Measurements from ENCODE around the gene GPR108. TPM values are rescaled to one million over a fixed set of nuclear protein-coding genes. Genes with fewer than 3 reads are reported as not detected.

GPR108 gene
- total and polyA plus RNA-seq, 7 donors = 12.5 to 27.8 (median 24.2) TPM

DNA sequence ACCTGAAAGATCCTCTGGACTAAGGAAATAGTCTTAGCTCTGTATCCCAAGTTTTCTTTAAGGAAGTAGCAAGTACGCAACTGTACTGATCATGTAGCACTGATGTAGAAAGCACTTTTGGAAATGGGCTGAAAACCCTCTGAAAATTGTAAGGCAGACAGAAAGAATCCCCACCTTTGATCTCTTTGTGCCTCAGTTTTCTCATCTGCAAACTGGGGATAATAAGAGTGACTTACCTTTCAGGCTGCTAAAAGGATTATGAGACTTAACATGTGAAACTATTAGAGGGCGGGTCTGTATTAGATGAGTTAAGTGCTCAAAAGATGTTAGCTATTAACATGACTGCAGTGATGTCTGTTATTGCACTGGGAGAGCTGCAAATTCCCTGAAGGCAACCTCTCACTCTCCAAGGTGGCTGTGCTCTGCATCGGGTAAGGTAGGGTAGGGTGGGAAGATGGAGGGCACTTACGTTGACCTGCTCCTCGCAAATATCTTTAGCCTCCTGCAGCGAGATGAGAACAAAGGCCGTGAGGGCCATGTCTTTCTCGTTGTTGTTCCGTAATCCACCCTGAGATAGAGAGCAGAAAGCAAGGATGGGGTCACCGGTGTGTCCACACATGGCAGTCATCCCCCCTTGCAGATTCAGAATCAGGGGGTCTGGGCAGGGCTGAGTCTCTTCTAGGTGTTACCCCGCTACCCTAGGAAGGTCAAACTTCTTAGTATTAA, 47.1 kb downstream of the GPR108 start:
- DNase-seq (no peak), ATAC-seq (no peak)
- intact Hi-C loops (cut with DNase I) = no loop called here
- no peaks in the 10 kb centered on the region for H3K9me3 ChIP-seq
- no peaks in the 10 kb centered on the region for H3K36me3 ChIP-seq (ENCODE audit: insufficient read depth in 1 of 2, low read depth in 1 of 2)
- 75 to 79% (median 78%) methylated on average over 11 of the region's 11 CpGs for WGBS, 3 donors
- H3K4me3 ChIP-seq = no peak overlapping the region
- TF ChIP-seq, protein P1, sequence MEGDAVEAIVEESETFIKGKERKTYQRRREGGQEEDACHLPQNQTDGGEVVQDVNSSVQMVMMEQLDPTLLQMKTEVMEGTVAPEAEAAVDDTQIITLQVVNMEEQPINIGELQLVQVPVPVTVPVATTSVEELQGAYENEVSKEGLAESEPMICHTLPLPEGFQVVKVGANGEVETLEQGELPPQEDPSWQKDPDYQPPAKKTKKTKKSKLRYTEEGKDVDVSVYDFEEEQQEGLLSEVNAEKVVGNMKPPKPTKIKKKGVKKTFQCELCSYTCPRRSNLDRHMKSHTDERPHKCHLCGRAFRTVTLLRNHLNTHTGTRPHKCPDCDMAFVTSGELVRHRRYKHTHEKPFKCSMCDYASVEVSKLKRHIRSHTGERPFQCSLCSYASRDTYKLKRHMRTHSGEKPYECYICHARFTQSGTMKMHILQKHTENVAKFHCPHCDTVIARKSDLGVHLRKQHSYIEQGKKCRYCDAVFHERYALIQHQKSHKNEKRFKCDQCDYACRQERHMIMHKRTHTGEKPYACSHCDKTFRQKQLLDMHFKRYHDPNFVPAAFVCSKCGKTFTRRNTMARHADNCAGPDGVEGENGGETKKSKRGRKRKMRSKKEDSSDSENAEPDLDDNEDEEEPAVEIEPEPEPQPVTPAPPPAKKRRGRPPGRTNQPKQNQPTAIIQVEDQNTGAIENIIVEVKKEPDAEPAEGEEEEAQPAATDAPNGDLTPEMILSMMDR (IDR thresholded peaks at IDR 0.05) = no peak
- H3K27me3 ChIP-seq (ENCODE audit: insufficient read depth in 3 of 3, low read length in 2 of 3) = peaks cover 0 to 8% (median 0%) of the 10 kb centered on the region in 3 donors
- no peak overlapping the region for H3K27ac ChIP-seq
- H3K4me1 ChIP-seq = no peaks in the 10 kb centered on the region

DNA sequence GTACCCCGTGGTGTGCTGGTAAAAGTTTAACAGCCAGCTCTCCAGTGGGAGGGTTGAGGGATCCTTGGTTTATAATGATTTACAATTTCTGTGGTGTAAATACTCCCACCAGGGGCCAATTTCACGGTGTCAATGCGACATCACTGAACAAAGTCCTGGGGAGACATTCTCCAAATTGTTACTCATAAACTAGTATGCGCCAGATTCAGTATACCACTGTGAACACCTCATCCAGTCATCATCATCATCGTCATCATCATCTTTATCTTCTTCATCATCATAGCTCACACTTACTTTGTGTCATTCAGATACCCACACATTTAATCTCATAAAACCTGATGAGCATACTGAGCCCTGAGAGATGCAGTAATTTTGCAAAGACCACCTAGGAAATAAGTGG, 50.3 kb downstream of the GPR108 start:
- Histone ChIP-seq H3K9me3 (no peaks in the 10 kb centered on the region), H3K36me3 (ENCODE audit: insufficient read depth in 1 of 2, low read depth in 1 of 2) (no peaks in the 10 kb centered on the region), H3K27me3 (ENCODE audit: insufficient read depth in 3 of 3, low read length in 2 of 3) (peaks cover 0 to 1% (median 0%) of the 10 kb centered on the region in 3 donors), H3K4me3 (no peak overlapping the region), H3K4me1 (no peaks in the 10 kb centered on the region), H3K27ac (no peak overlapping the region)
- 64 to 74% (median 70%) methylated on average over 5 of the region's 5 CpGs for WGBS, 3 donors
- intact Hi-C loops (cut with DNase I) = no loop called here
- ATAC-seq = no peak
- TF ChIP-seq, protein P1 (IDR thresholded peaks at IDR 0.05) = no peak
- no peak for DNase-seq

DNA sequence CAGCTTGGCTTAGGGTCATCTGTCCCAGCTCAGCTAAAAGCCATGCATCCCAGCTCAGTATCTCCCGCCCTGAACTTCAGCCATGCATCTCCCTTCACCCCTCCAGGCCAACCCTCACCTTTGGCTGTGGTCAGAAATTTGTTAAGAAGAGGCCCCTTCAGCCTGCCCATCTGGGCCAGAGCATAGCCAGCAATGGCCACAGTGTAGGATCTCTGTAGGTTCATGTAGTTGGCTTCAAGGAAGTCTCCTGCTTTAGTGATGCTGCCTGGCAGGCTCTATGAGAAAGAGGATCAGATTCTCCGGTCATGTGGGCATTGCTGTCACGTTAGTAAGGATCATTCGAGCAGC, 50.8 kb downstream of the GPR108 start:
- Histone ChIP-seq H3K27ac (no peak overlapping the region), H3K36me3 (ENCODE audit: insufficient read depth in 1 of 2, low read depth in 1 of 2) (no peaks in the 10 kb centered on the region), H3K4me3 (no peak overlapping the region), H3K4me1 (no peaks in the 10 kb centered on the region), H3K9me3 (no peaks in the 10 kb centered on the region), H3K27me3 (ENCODE audit: insufficient read depth in 3 of 3, low read length in 2 of 3) (no peaks in the 10 kb centered on the region)
- no peak for ATAC-seq
- 65 to 75% (median 72%) methylated on average over 4 of the region's 4 CpGs for WGBS, 3 donors
- intact Hi-C loops (cut with DNase I) = no loop called here
- TF ChIP-seq, protein P1 (IDR thresholded peaks at IDR 0.05) = no peak
- no peak for DNase-seq

DNA sequence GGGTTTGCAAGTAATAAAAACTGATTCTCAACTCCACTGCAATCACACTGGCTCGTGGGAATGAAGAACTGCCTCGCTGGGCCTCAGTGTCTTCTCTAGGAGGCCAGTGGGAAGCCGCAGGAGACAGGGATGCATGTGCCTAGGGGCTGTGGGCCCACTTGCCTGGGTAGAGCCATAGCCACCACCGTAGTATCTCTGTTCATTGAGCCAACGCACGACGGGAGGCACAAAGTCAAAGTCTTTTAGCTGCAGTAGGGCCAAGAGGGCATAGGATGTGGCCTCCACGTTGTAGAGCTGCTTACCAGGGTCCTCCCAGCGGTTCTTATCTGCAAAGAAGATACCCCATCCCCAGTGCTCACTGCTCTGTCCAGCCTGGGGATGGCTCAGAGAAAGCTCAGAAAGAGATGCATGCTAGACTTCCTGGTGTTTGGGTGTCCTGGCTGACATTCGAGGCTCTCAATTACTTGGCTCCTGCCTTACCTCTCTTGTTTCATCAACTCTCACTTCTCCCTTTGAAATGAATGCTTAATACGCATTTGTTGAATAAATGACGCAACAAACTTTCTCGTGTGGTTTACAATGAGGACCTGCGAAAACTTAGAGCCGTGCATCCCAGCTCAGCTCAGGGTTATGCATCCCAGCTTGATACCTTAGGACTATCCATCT, 51.3 kb downstream of the GPR108 start:
- no peaks in the 10 kb centered on the region for H3K27me3 ChIP-seq (ENCODE audit: insufficient read depth in 3 of 3, low read length in 2 of 3)
- no peak overlapping the region for H3K27ac ChIP-seq
- H3K4me1 ChIP-seq = no peaks in the 10 kb centered on the region
- no peaks in the 10 kb centered on the region for H3K36me3 ChIP-seq (ENCODE audit: insufficient read depth in 1 of 2, low read depth in 1 of 2)
- DNase-seq = no peak
- no peaks in the 10 kb centered on the region for H3K9me3 ChIP-seq
- intact Hi-C loops (cut with DNase I) = no loop called here
- no peak for ATAC-seq
- 74 to 83% (median 79%) methylated on average over 15 of the region's 15 CpGs for WGBS, 3 donors
- no peak overlapping the region for H3K4me3 ChIP-seq
- TF ChIP-seq, protein P1 (IDR thresholded peaks at IDR 0.05) = no peak
